Lower lobe of right lung (tissue), 2 donors: Measurements from ENCODE around the gene CSTF3. TPM values are rescaled to one million over a fixed set of nuclear protein-coding genes. Genes with fewer than 3 reads are reported as not detected.
A peak's percentile ranks its signal among the peaks of the same experiment; 100 is the strongest.

Experiments
- ATAC-seq, 2 donors: fragments of 200-7000 bp; cut with Tn5 transposase; one replicate each; pipeline ENCODE4 v1.9.1; 2020 to 2022; ENCODE audit warnings: mild to moderate bottlenecking in 2 of 2, moderate library complexity in 2 of 2
- DNase-seq: peaks from one replicate; pipeline ENCODE4 v3.0.0-alpha.2; 2020
- H3K27ac ChIP-seq: fragments of 200-600 bp; one replicate; pipeline ENCODE4 v1.8.0; 2022
- H3K27me3 ChIP-seq: fragments of 200-600 bp; one replicate; pipeline ENCODE4 v1.8.0; 2022; ENCODE audit warnings: low read depth
- H3K36me3 ChIP-seq: fragments of 200-600 bp; one replicate; pipeline ENCODE4 v1.8.0; 2022; ENCODE audit warnings: mild to moderate bottlenecking
- H3K4me1 ChIP-seq: fragments of 200-600 bp; one replicate; pipeline ENCODE4 v1.8.0; 2022
- H3K4me3 ChIP-seq: fragments of 200-600 bp; one replicate; pipeline ENCODE4 v1.8.0; 2022; ENCODE audit warnings: mild to moderate bottlenecking
- H3K9me3 ChIP-seq: fragments of 200-600 bp; one replicate; pipeline ENCODE4 v1.8.0; 2022
- intact Hi-C: fragments of 100-400 bp; cut with DNase I; formaldehyde crosslinking; loops from one replicate; pipeline ENCODE4 v1.11.0; 2022
- total RNA-seq: library from RNA; stranded (reverse); fragmentation: NEBNext Ultra II Directional; extraction: Animal tissue kit (Norgen Biotek cat#: 25700); gene quantifications from one replicate; pipeline ENCODE4 v1.2.1, GENCODE V29; 2021
- TF ChIP-seq, protein P1 (sequence below): fragments of 200-600 bp; IDR thresholded peaks from one replicate; pipeline ENCODE4 v1.8.0; 2022; ENCODE audit warnings: antibody characterized with exemption, mild to moderate bottlenecking
- donor health status: DM: no; HTN: yes; CAD: no; lungs with severe emphysema.

CSTF3 gene
- total RNA-seq, 1 donor from 2014 or later, result 20.4 TPM

DNA sequence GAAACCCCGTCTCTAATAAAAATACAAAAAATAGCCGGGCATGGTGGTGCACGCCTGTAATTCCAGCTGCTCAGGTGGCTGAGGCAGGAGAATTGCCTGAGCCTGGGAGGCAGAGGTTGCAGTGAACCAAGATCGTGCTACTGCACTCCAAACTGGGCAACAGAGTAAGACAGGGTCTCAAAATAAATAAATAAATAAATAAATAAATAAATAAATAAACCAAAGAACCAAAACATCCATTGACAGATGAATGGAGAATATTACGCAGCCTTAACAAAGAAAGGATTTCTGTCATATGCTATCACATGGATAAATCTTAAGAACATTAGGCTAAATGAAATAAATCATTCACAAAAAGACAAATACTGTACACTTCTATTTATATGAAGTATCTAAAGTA, 11.1 kb upstream of the CSTF3 start:
- no peak overlapping the region for H3K4me3 ChIP-seq
- no peaks in the 10 kb centered on the region for H3K36me3 ChIP-seq
- no peak for ATAC-seq
- no peaks in the 10 kb centered on the region for H3K4me1 ChIP-seq
- no peaks in the 10 kb centered on the region for H3K9me3 ChIP-seq
- intact Hi-C loops, result no loop called here
- TF ChIP-seq, protein P1, sequence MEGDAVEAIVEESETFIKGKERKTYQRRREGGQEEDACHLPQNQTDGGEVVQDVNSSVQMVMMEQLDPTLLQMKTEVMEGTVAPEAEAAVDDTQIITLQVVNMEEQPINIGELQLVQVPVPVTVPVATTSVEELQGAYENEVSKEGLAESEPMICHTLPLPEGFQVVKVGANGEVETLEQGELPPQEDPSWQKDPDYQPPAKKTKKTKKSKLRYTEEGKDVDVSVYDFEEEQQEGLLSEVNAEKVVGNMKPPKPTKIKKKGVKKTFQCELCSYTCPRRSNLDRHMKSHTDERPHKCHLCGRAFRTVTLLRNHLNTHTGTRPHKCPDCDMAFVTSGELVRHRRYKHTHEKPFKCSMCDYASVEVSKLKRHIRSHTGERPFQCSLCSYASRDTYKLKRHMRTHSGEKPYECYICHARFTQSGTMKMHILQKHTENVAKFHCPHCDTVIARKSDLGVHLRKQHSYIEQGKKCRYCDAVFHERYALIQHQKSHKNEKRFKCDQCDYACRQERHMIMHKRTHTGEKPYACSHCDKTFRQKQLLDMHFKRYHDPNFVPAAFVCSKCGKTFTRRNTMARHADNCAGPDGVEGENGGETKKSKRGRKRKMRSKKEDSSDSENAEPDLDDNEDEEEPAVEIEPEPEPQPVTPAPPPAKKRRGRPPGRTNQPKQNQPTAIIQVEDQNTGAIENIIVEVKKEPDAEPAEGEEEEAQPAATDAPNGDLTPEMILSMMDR, result no peak
- H3K27ac ChIP-seq, result no peak overlapping the region
- H3K27me3 ChIP-seq, result no peaks in the 10 kb centered on the region
- DNase-seq, result no peak

DNA sequence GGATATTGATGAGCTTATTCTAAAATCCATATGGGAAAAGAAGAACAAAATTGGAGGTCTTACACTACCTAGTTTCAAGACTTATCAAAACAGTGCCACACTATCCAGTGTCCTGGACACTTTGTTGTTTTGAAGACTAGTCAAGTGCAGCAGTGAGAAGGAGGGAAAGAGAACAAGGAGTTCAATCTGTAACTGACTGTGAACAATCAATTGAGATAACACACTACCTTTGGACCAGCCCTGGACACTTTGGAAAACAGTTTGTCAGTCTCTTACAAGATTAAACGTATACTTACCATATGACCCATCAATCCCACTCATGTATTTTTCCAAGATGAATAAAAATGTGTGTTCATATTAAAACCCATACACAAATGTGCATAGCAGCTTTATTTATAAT, 10.0 kb upstream of the CSTF3 start:
- TF ChIP-seq, protein P1, result no peak
- no peaks in the 10 kb centered on the region for H3K36me3 ChIP-seq
- no peak overlapping the region for H3K4me3 ChIP-seq
- intact Hi-C loops, result no loop called here
- H3K4me1 ChIP-seq, result no peaks in the 10 kb centered on the region
- no peak for DNase-seq
- H3K9me3 ChIP-seq, result no peaks in the 10 kb centered on the region
- H3K27me3 ChIP-seq, result no peaks in the 10 kb centered on the region
- ATAC-seq, result no peak
- H3K27ac ChIP-seq, result no peak overlapping the region

DNA sequence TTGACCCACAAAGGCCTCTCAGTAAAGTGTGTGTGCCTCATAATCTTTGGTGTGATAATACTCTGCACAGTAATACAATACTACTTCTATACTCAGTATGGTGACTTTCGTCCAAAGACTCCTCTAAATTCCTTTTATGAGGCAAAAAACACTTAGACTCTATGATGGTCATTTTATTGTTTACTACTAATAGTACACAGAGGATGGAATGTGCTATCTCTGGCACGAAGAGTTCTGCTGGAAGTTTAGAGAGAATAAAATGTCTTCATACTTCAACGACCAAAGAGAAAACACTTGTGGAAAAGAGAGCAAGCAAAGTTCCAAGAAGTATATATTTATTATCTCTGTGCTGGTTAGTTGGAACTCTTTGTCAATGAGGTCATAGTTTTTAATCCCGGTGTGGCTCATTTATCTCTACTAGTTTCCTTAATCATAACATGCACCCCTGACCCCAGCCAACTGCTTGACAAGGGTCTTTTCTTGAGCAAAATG, 7.5 kb upstream of the CSTF3 start:
- no peak overlapping the region for H3K27ac ChIP-seq
- intact Hi-C loops, result loop anchor here (10.0 kb wide), 1 partner anchor 166 kb away; no protein-coding TSS in a partner anchor
- no peak for DNase-seq
- H3K36me3 ChIP-seq, result no peaks in the 10 kb centered on the region
- H3K27me3 ChIP-seq, result no peaks in the 10 kb centered on the region
- H3K4me1 ChIP-seq, result no peaks in the 10 kb centered on the region
- peak in 1 of 2 donors; percentile 47 for ATAC-seq
- no peaks in the 10 kb centered on the region for H3K9me3 ChIP-seq
- TF ChIP-seq, protein P1, result no peak
- H3K4me3 ChIP-seq, result no peak overlapping the region

DNA sequence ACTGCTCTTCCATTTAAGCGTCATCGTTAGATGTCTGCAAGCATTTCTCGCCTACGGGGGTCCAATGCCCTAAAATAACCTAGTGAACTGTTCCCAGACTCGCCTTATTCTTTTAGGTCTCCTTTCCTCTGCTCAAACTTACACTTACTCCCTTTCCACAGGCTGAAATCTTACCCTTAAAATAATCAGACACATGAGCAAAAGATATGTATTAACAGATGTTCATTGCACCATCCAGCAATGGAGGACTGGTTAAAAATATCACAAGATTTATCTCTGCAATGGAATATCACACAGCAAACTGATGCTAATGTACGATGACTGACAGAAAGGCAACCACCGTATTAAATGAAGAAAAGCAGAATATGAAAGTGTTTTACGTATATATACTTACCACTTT, 1.6 kb upstream of the CSTF3 start:
- Histone ChIP-seq H3K4me1 (peaks cover 30% of the 10 kb centered on the region), H3K36me3 (no peaks in the 10 kb centered on the region), H3K27ac (no peak overlapping the region), H3K9me3 (no peaks in the 10 kb centered on the region), H3K27me3 (no peaks in the 10 kb centered on the region), H3K4me3 (no peak overlapping the region)
- ATAC-seq (no peak), DNase-seq (no peak)
- intact Hi-C loops, result loop anchor here (10.0 kb wide), 1 partner anchor 172 kb away; no protein-coding TSS in a partner anchor
- TF ChIP-seq, protein P1, result no peak

DNA sequence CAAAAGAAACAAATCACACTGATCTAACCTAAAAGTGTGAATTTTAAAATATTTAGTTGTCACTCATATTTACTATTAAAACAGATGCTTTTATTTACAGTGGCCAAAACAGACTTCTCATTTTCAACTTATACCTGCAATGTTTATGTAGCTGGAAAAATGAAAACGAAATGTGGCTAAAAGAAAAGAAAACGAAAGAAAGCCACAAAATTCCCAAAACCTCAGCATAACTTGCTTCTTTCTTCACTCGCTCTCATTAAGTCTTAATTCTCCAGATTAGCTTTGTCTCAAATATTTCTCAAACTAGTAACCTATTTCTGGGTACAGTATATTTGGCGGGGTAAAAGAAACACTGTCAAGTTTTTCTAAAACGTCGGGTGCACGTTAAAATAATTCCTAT, 693 bp downstream of the CSTF3 start:
- DNase-seq (no peak), ATAC-seq (no peak)
- Histone ChIP-seq H3K4me1 (peaks cover 44% of the 10 kb centered on the region), H3K4me3 (peak overlapping the region; percentile 82), H3K9me3 (no peaks in the 10 kb centered on the region), H3K36me3 (no peaks in the 10 kb centered on the region), H3K27me3 (no peaks in the 10 kb centered on the region), H3K27ac (peak overlapping the region; percentile 83)
- intact Hi-C loops, result loop anchor here (10.0 kb wide), 1 partner anchor 174 kb away; no protein-coding TSS in a partner anchor
- TF ChIP-seq, protein P1, result no peak
